Ascending aorta (tissue), 2 donors: ENCODE data around the gene OR10H5. TPM values are rescaled to one million over a fixed set of nuclear protein-coding genes. Genes with fewer than 3 reads are reported as not detected.
A peak's percentile ranks its signal among the peaks of the same experiment; 100 is the strongest.
"Not testable (repeated sequence)": the region's sequence is repeated elsewhere in the genome, so short reads cannot be mapped to it uniquely, and the experiment has no call there.

Source experiments
- DNase-seq, 2 donors: peaks; one replicate each; pipeline ENCODE4 v3.0.0-alpha.2; 2019; ENCODE audit warnings: low spot score in 2 of 2
- H3K27ac ChIP-seq, 2 donors: fragments of 200-600 bp; sonication (generic); one replicate each; pipeline ENCODE4 v1.5.1; 2016 to 2017; ENCODE audit warnings: mild to moderate bottlenecking in 1 of 2
- H3K27me3 ChIP-seq: fragments of 200-600 bp; sonication (generic); one replicate; pipeline ENCODE4 v1.5.1; 2017
- H3K36me3 ChIP-seq, 2 donors: fragments of 200-600 bp; sonication (generic); one replicate each; pipeline ENCODE4 v1.5.1; 2016
- H3K4me1 ChIP-seq, 2 donors: fragments of 200-600 bp; sonication (generic); one replicate each; pipeline ENCODE4 v1.5.1; 2016 to 2017; ENCODE audit warnings: mild to moderate bottlenecking in 1 of 2
- H3K4me3 ChIP-seq, 2 donors: fragments of 200-600 bp; sonication (generic); one replicate each; pipeline ENCODE4 v1.5.1; 2016 to 2017; ENCODE audit warnings: mild to moderate bottlenecking in 1 of 2
- H3K9me3 ChIP-seq, 2 donors: fragments of 200-600 bp; sonication (generic); one replicate each; pipeline ENCODE4 v1.5.1; 2016
- intact Hi-C: fragments of 100-400 bp; cut with DNase I; formaldehyde crosslinking; loops from one replicate; pipeline ENCODE4 v1.15.1; 2023
- total RNA-seq: library from RNA; depleted of rRNA; stranded (reverse); fragments of >200 nt; gene quantifications from one replicate; pipeline ENCODE4 v1.1.0, GENCODE V29; 2016
- TF ChIP-seq, protein P1 (sequence below), 3 experiments: fragments of 200-600 bp in 2 of 3; fragments of 450-650 bp in 1 of 3; sonication (generic) in 2 of 3; IDR thresholded peaks; one replicate each; pipeline ENCODE4 v1.5.1; 2016 to 2019; ENCODE audit warnings: antibody characterized with exemption in 3 of 3, mild to moderate bottlenecking in 1 of 3, moderate library complexity in 1 of 3

OR10H5 gene
- total RNA-seq, 1 donor from 2014 or later = not detected

DNA sequence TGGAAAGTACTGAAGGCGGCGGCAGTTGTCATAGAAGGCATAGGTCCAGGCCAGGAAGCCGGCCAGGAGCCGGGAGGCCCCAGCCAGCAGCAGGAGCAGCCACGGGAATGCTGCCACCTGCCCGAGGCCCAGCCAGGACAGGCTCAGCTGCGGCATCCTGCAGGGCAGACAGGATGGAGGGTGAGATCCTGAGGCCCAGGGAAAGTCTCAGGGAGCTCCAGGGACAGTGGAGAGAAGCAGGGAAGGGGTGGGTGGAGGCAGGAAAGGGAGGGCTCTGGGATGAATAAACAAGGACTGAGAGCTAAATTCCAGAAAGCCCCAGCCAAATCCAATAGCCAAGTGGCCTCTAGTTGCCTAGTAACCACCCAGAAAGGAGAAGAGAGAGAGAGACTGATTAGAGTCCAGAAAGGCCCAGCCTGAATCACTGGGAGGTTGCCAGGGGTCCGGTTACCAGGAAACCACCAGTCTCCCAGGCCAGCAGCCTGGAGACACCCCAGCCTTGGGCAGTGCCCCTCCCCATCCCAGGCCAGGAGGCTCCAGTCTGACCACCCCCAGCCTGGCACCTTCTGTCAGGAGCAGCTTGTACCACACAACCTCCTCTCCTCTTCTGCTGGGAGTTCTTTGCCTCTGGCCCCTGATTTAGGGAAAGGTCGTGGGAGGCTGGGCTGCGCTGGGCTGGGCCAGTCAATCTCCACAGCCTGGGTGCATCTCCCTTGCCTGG, 7.5 kb upstream of the OR10H5 start:
- TF ChIP-seq, protein P1, sequence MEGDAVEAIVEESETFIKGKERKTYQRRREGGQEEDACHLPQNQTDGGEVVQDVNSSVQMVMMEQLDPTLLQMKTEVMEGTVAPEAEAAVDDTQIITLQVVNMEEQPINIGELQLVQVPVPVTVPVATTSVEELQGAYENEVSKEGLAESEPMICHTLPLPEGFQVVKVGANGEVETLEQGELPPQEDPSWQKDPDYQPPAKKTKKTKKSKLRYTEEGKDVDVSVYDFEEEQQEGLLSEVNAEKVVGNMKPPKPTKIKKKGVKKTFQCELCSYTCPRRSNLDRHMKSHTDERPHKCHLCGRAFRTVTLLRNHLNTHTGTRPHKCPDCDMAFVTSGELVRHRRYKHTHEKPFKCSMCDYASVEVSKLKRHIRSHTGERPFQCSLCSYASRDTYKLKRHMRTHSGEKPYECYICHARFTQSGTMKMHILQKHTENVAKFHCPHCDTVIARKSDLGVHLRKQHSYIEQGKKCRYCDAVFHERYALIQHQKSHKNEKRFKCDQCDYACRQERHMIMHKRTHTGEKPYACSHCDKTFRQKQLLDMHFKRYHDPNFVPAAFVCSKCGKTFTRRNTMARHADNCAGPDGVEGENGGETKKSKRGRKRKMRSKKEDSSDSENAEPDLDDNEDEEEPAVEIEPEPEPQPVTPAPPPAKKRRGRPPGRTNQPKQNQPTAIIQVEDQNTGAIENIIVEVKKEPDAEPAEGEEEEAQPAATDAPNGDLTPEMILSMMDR (IDR thresholded peaks at IDR 0.05) = no peak
- no peaks in the 10 kb centered on the region for H3K9me3 ChIP-seq

DNA sequence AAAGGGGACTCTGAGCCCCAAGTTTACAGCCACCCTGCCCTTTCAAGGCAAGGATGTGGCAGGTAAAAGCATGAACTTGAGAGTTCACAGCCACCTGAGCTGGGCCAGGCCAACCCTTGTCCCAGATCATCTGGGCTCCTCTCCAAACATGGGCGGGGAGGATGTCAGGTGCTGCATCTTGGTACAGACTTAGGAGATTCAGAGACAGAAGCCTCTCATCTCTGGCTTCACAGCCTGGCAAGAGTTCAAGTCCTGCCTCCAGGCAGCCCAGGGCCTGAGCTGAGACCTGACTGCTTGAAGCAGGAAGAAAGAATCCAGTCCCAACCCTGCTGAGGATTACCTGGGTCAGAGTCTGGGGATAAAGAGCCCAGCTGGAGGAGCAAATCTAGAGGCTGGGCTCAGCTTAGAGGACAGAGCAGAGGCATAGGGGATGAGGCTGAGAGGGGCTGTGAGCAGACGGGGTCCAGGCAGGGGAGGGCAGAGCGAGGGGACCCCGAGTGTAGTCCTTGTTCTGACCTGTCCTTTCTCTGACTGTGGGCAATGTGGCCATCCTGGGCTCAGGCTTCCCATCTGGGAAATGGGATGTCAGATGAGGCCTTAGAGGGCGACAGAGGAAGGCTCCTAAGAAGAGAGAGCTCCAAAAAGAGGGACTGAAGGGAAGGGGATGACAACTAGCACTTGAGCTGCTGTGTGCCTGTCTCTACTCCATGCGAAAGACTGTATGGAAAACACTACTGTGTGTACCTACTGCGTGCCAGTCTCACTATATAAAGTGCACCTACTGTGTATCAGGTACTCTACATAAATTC, 6.6 kb upstream of the OR10H5 start:
- peaks cover 5 to 11% of the 10 kb centered on the region in 2 donors for H3K4me1 ChIP-seq
- intact Hi-C loops = loop anchor here (1.0 kb wide), 1 partner anchor 55 kb away; no protein-coding TSS in a partner anchor
- no peak for DNase-seq
- H3K36me3 ChIP-seq = no peaks in the 10 kb centered on the region
- H3K27ac ChIP-seq = peak overlapping the region; percentile 84 to 85
- H3K27me3 ChIP-seq = no peaks in the 10 kb centered on the region
- TF ChIP-seq, protein P1 (IDR thresholded peaks at IDR 0.05) = no peak
- no peaks in the 10 kb centered on the region for H3K9me3 ChIP-seq
- H3K4me3 ChIP-seq = no peak overlapping the region

More for the DNA sequence above, 7.5 kb upstream of the OR10H5 start:
- H3K4me3 ChIP-seq = peak overlapping the region in 1 of 2 donors; percentile 27
- intact Hi-C loops = loop anchor here (1.0 kb wide), 1 partner anchor 56 kb away; no protein-coding TSS in a partner anchor
- peak in 1 of 2 donors; percentile 91 for DNase-seq
- no peaks in the 10 kb centered on the region for H3K36me3 ChIP-seq
- peaks cover 5 to 11% of the 10 kb centered on the region in 2 donors for H3K4me1 ChIP-seq
- H3K27me3 ChIP-seq = no peaks in the 10 kb centered on the region
- peak overlapping the region; percentile 84 to 85 for H3K27ac ChIP-seq

DNA sequence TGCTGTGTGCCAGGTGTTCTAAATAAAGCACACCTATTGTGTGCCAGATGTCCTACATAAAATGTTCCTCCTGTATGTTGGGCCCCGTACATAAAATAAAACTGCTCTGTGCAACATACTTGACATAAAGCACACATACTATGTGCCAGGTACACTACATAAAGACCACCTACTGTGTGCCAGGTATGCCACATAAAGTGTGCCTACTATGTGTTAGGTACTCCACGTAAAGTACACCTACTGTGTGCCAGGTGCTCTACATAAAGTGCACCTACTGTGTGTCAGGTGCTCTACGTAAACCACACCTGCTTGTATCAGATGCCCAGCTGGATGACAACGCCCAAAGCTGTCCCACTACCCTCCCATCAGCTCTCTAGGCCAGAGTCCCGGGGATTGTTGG, 5.8 kb upstream of the OR10H5 start:
- intact Hi-C loops = no loop called here
- TF ChIP-seq, protein P1 (IDR thresholded peaks at IDR 0.05) = no peak
- DNase-seq = no peak
- Histone ChIP-seq H3K4me1 (peaks cover 5 to 11% of the 10 kb centered on the region in 2 donors), H3K9me3 (no peaks in the 10 kb centered on the region), H3K36me3 (no peaks in the 10 kb centered on the region), H3K4me3 (no peak overlapping the region), H3K27me3 (no peaks in the 10 kb centered on the region), H3K27ac (no peak overlapping the region)

DNA sequence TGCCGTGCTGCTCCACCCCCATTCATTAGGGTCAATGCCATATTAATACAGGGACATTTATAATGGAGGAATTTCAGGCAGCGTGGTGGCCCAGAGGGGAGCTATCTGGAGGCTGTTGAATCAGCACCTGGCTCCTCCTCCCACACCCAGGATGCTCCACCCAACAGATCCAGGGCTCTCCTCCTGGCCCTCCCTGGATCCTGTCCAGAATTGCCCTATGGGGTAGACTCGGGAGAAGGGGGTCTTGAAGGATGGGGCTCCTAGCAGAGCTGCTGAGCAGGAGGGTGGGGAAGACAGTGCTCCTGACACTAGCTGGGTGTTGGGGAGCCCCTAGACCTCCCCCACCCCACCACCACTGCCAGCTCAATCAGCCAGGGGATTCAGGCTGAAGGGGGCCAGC, 5.2 kb upstream of the OR10H5 start:
- Histone ChIP-seq H3K4me3 (no peak overlapping the region), H3K9me3 (no peaks in the 10 kb centered on the region), H3K4me1 (peaks cover 5 to 11% of the 10 kb centered on the region in 2 donors), H3K27me3 (no peaks in the 10 kb centered on the region), H3K27ac (no peak overlapping the region), H3K36me3 (no peaks in the 10 kb centered on the region)
- DNase-seq = no peak
- intact Hi-C loops = no loop called here
- TF ChIP-seq, protein P1 (IDR thresholded peaks at IDR 0.05) = no peak

DNA sequence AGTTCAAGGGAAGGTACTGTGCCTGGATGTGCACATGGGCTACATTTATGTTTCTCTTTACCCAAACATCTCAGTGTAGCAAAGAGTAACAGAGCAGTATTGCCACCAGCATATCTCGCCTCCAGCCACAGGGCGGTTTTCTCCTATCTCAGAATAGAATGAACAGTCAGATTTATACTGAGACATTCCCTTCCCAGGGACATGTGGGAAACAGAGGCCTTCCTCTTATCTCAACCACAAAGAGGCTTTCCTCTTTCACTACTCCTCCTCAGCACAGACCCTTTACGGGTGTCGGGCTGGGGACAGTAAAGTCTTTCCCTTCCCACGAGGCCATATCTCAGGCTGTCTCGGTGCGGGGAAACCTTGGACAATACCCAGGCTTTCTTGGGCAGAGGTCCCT, 4.6 kb upstream of the OR10H5 start:
- DNase-seq, intact Hi-C loops, H3K27me3 ChIP-seq: not testable (repeated sequence)

More for the DNA sequence above, 4.6 kb upstream of the OR10H5 start:
- H3K9me3 ChIP-seq, H3K27ac ChIP-seq, H3K36me3 ChIP-seq, H3K4me3 ChIP-seq: not testable (repeated sequence)
- H3K4me1 ChIP-seq = peaks cover 5 to 11% of the 10 kb centered on the region in 2 donors
